Iris pigment epithelial cell (primary cell): ENCODE results near the gene SRP9.
"Not testable (repeated sequence)": the region's sequence is repeated elsewhere in the genome, so short reads cannot be mapped to it uniquely, and the experiment has no call there.

Experiments
- DNase-seq: peaks from one replicate; pipeline ENCODE4 v3.0.0-alpha.2; 2011; ENCODE audit warnings: low read depth

SRP9 gene

GRCh38 chr1:225774281-225775147, 3.1 kb upstream of the SRP9 start:
- DNase-seq = no peak

GRCh38 chr1:225776294-225776693, 1.3 kb upstream of the SRP9 start:
- no peak for DNase-seq

- peak; percentile 21 for DNase-seq
Observed at GRCh38 chr1:225777058-225777582, 506 bp upstream of the SRP9 start.

GRCh38 chr1:225778337-225778669, 677 bp downstream of the SRP9 start:
- no peak for DNase-seq

- DNase-seq = not testable (repeated sequence)
Observed at GRCh38 chr1:225779165-225779564, 1.5 kb downstream of the SRP9 start.

GRCh38 chr1:225780134-225780533, 2.5 kb downstream of the SRP9 start:
- DNase-seq = no peak

- no peak for DNase-seq
Observed at GRCh38 chr1:225780630-225781029, 3.0 kb downstream of the SRP9 start.

- DNase-seq = not testable (repeated sequence)
Observed at GRCh38 chr1:225789142-225789541, 11.5 kb downstream of the SRP9 start.

- DNase-seq = no peak
Observed at GRCh38 chr1:225794954-225795353, 17.3 kb downstream of the SRP9 start.

- not testable (repeated sequence) for DNase-seq
Observed at GRCh38 chr1:225796097-225796496, 18.5 kb downstream of the SRP9 start.

GRCh38 chr1:225801146-225801545, 23.5 kb downstream of the SRP9 start:
- DNase-seq = not testable (repeated sequence)

GRCh38 chr1:225806249-225806648, 28.6 kb downstream of the SRP9 start:
- DNase-seq = no peak

- DNase-seq = not testable (repeated sequence)
Observed at GRCh38 chr1:225806736-225807135, 29.1 kb downstream of the SRP9 start.

GRCh38 chr1:225808136-225808535, 30.5 kb downstream of the SRP9 start:
- DNase-seq = no peak

GRCh38 chr1:225809842-225810578, 32.4 kb downstream of the SRP9 start, which contains the start of gene EPHX1:
EPHX1 (plus strand) TSS chr1:225810124; CDS start chr1:225828730, 18,606 bp downstream.
- peak; percentile 91 for DNase-seq

GRCh38 chr1:225810579-225811538, 33.2 kb downstream of the SRP9 start:
- peak; percentile 40 for DNase-seq

GRCh38 chr1:225811622-225812487, 34.2 kb downstream of the SRP9 start:
- DNase-seq = peak; percentile 34

GRCh38 chr1:225812488-225813213, 35.0 kb downstream of the SRP9 start:
- no peak for DNase-seq

GRCh38 chr1:225813214-225813964, 35.8 kb downstream of the SRP9 start:
- DNase-seq = peak; percentile 77
